GM23248 (cell line): ENCODE data around the gene FAM118A. TPM values are rescaled to one million over a fixed set of nuclear protein-coding genes. Genes with fewer than 3 reads are reported as not detected.
A peak's percentile ranks its signal among the peaks of the same experiment; 100 is the strongest.

Source experiments
- DNase-seq: peaks from one replicate; pipeline ENCODE4 v3.0.0-alpha.2; 2015
- H2AFZ ChIP-seq: fragments of 200-600 bp; sonication (generic); 2 replicates; pipeline ENCODE4 v1.6.1; 2016; ENCODE audit warnings: antibody characterized with exemption
- H3F3A ChIP-seq: fragments of 200-600 bp; sonication (generic); 2 replicates; pipeline ENCODE4 v1.6.1; 2016; ENCODE audit warnings: mild to moderate bottlenecking, antibody characterized with exemption, mixed run types; ENCODE audit not compliant: insufficient read depth
- H3K27ac ChIP-seq: fragments of 200-600 bp; sonication (generic); 2 replicates; pipeline ENCODE4 v1.5.1; 2016; ENCODE audit warnings: mild to moderate bottlenecking
- H3K27me3 ChIP-seq: fragments of 200-600 bp; sonication (generic); replicated peaks from 2 replicates; pipeline ENCODE4 v1.6.1; 2016; ENCODE audit warnings: mild to moderate bottlenecking; ENCODE audit not compliant: insufficient read depth
- H3K36me3 ChIP-seq: fragments of 200-600 bp; sonication (generic); 2 replicates; pipeline ENCODE4 v1.6.1; 2016; ENCODE audit warnings: low read depth, mild to moderate bottlenecking
- H3K4me1 ChIP-seq: fragments of 200-600 bp; sonication (generic); 2 replicates; pipeline ENCODE4 v1.6.1; 2016; ENCODE audit warnings: mild to moderate bottlenecking; ENCODE audit not compliant: insufficient read depth
- H3K4me2 ChIP-seq: fragments of 200-600 bp; sonication (generic); one replicate; pipeline ENCODE4 v1.6.1; 2016; ENCODE audit warnings: mild to moderate bottlenecking; ENCODE audit not compliant: unreplicated experiment
- H3K4me3 ChIP-seq: fragments of 200-600 bp; sonication (generic); 2 replicates; pipeline ENCODE4 v1.5.1; 2016; ENCODE audit warnings: mild to moderate bottlenecking
- H3K79me2 ChIP-seq: fragments of 200-600 bp; sonication (generic); 2 replicates; pipeline ENCODE4 v1.6.1; 2016; ENCODE audit warnings: mild to moderate bottlenecking; ENCODE audit not compliant: insufficient read depth
- H3K9ac ChIP-seq: fragments of 200-600 bp; sonication (generic); 2 replicates; pipeline ENCODE4 v1.6.1; 2016; ENCODE audit warnings: mild to moderate bottlenecking
- H3K9me2 ChIP-seq: fragments of 200-600 bp; sonication (generic); 2 replicates; pipeline ENCODE4 v1.6.1; 2016; ENCODE audit warnings: mixed run types, mild to moderate bottlenecking, moderate library complexity; ENCODE audit not compliant: insufficient read depth
- H3K9me3 ChIP-seq: fragments of 200-600 bp; sonication (generic); one replicate; pipeline ENCODE4 v1.6.1; 2017; ENCODE audit warnings: low read depth
- H4K20me1 ChIP-seq: fragments of 200-600 bp; sonication (generic); 2 replicates; pipeline ENCODE4 v1.6.0; 2016; ENCODE audit not compliant: insufficient read depth
- EZH2 ChIP-seq: fragments of 200-600 bp; sonication (generic); IDR thresholded peaks from 2 replicates; pipeline ENCODE4 v1.6.1; 2018; ENCODE audit warnings: antibody characterized with exemption, mild to moderate bottlenecking; ENCODE audit not compliant: insufficient read depth, poor library complexity, severe bottlenecking
- EZH2phosphoT487 ChIP-seq: fragments of 200-600 bp; sonication (generic); IDR thresholded peaks from 2 replicates; pipeline ENCODE4 v1.6.1; 2018; ENCODE audit warnings: antibody characterized with exemption, moderate library complexity, mild to moderate bottlenecking, low read depth; ENCODE audit not compliant: insufficient read depth
- WGBS, 2 experiments: methylation state at CpG; one replicate each; pipeline ENCODE4 v1.1.6; 2015 to 2017; ENCODE audit warnings: low lambda C conversion rate in 2 of 2, low coverage in 1 of 2; ENCODE audit errors: missing lambda C conversion rate in 2 of 2; 5-methylcytosine and 5-hydroxymethylcytosine counted together
- in situ Hi-C: fragments of 300-500 bp; cut with MboI; formaldehyde crosslinking; loops from 2 replicates; pipeline ENCODE4 v1.15.0; 2020
- polyA plus RNA-seq: library from polyadenylated mRNA; unstranded; fragments of >200 nt; fragmentation: Nextera tagmentation; extraction: Ambion mirVana; gene quantifications from 2 replicates; pipeline ENCODE4 v1.2.1, GENCODE V29; 2016
- total RNA-seq: library from RNA; depleted of rRNA; stranded (reverse); fragments of >200 nt; shearing (Covaris generic); gene quantifications from 2 replicates; pipeline ENCODE4 v1.2.3, GENCODE V29; 2014

Gene FAM118A
- total and polyA plus RNA-seq, 2 experiments from 2014 or later = 8.5 to 11.1 TPM

- H3K27me3 ChIP-seq = no peaks in the 10 kb centered on the region
- WGBS, 2 experiments = 4 to 10% methylated on average over 8 of the region's 8 CpGs
- H3K4me3 ChIP-seq = peak overlapping the region; percentile 47
- peaks cover 22% of the 10 kb centered on the region for H3F3A ChIP-seq
- peak overlapping the region; percentile 90 for H3K27ac ChIP-seq
- H3K9me2 ChIP-seq = no peaks in the 10 kb centered on the region
- TF ChIP-seq EZH2phosphoT487 (no peak), EZH2 (no peak)
- peaks cover 24% of the 10 kb centered on the region for H3K4me1 ChIP-seq
- peak overlapping the region; percentile 71 for H3K9ac ChIP-seq
- peak overlapping the region; percentile 73 for H3K4me2 ChIP-seq
- peaks cover 51% of the 10 kb centered on the region for H3K79me2 ChIP-seq
- no peaks in the 10 kb centered on the region for H4K20me1 ChIP-seq
- in situ Hi-C loops = no loop called here
- peak overlapping the region; percentile 80 for H2AFZ ChIP-seq
- no peaks in the 10 kb centered on the region for H3K9me3 ChIP-seq
- DNase-seq = peak; percentile 94
- no peaks in the 10 kb centered on the region for H3K36me3 ChIP-seq
Measured at GRCh38 chr22:45318168-45318557, 8.4 kb downstream of the FAM118A start.

GRCh38 chr22:45318558-45319323 is 9.0 kb downstream of the FAM118A start:
- Histone ChIP-seq H4K20me1 (no peaks in the 10 kb centered on the region), H3K9me3 (no peaks in the 10 kb centered on the region), H3K4me2 (peak overlapping the region; percentile 73), H3K9me2 (no peaks in the 10 kb centered on the region), H3K4me1 (peaks cover 24% of the 10 kb centered on the region), H3K79me2 (peaks cover 51% of the 10 kb centered on the region), H3F3A (peaks cover 22% of the 10 kb centered on the region), H3K27ac (peak overlapping the region; percentile 90), H3K9ac (peak overlapping the region; percentile 71), H3K27me3 (no peaks in the 10 kb centered on the region), H3K4me3 (peak overlapping the region; percentile 47), H2AFZ (peak overlapping the region; percentile 80), H3K36me3 (no peaks in the 10 kb centered on the region; the same call in 1 of the 2 replicates)
- no peak for DNase-seq
- in situ Hi-C loops = no loop called here
- WGBS, 2 experiments = 65 to 69% methylated on average over 12 of the region's 12 CpGs
- TF ChIP-seq EZH2phosphoT487 = no peak
- no peak for TF ChIP-seq EZH2

- peaks cover 24% of the 10 kb centered on the region for H3K4me1 ChIP-seq
- H3K4me2 ChIP-seq = no peak overlapping the region
- H3K4me3 ChIP-seq = no peak overlapping the region
- H3F3A ChIP-seq = peaks cover 22% of the 10 kb centered on the region
- peak overlapping the region; percentile 80 for H2AFZ ChIP-seq
- TF ChIP-seq EZH2phosphoT487 = no peak
- no peak for TF ChIP-seq EZH2
- H3K27me3 ChIP-seq = no peaks in the 10 kb centered on the region
- 29 to 42% methylated on average over 5 of the region's 5 CpGs for WGBS, 2 experiments
- peak; percentile 51 for DNase-seq
- no peaks in the 10 kb centered on the region for H3K9me3 ChIP-seq
- peaks cover 50% of the 10 kb centered on the region for H3K79me2 ChIP-seq
- H4K20me1 ChIP-seq = no peaks in the 10 kb centered on the region
- peak overlapping the region; percentile 90 for H3K27ac ChIP-seq
- no peaks in the 10 kb centered on the region; the same call in 1 of the 2 replicates for H3K36me3 ChIP-seq
- in situ Hi-C loops = no loop called here
- H3K9me2 ChIP-seq = no peaks in the 10 kb centered on the region
- peak overlapping the region; percentile 71 for H3K9ac ChIP-seq
Measured at GRCh38 chr22:45319324-45319685, 9.6 kb downstream of the FAM118A start.

DNA sequence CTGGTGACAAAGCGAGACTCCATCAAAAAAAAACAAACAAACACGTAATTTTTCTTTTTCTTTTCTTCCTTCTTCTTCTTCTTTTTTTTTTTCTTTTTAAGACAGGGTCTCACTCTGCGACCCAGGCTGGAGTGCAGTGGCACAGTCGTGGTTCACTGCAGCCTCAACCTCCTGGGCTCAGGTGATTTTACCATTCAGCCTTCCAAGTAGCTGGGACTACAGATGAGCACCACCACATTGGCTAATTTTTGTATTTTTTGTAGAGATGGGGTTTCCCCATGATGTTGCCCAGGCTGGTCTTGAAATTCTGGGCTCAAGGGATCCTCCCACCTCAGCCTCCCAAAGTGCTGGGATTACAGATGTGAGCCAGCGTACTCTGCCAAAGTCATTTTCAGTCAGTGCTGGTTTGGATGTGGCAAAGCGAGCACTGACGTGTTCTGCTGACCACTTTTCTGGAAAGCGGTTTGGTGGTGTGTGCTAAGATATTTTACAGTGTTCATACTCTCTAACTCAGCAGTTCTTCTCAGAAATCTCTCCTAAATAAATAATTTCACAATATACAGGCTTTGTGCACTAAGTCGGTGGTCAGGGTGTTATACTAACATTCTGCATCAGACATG is 10.7 kb downstream of the FAM118A start:
- no peak overlapping the region for H3K27ac ChIP-seq
- H3K36me3 ChIP-seq = no peaks in the 10 kb centered on the region; the same call in 1 of the 2 replicates
- DNase-seq = peak; percentile 58
- H3K4me3 ChIP-seq = no peak overlapping the region
- TF ChIP-seq EZH2 (no peak), EZH2phosphoT487 (no peak)
- peaks cover 22% of the 10 kb centered on the region for H3F3A ChIP-seq
- H3K9me3 ChIP-seq = no peaks in the 10 kb centered on the region
- no peak overlapping the region for H3K9ac ChIP-seq
- in situ Hi-C loops = no loop called here
- H3K79me2 ChIP-seq = peaks cover 39% of the 10 kb centered on the region
- no peaks in the 10 kb centered on the region for H4K20me1 ChIP-seq
- 55% methylated on average over 9 of the region's 9 CpGs for WGBS, 2 experiments
- H3K4me2 ChIP-seq = no peak overlapping the region
- H3K9me2 ChIP-seq = no peaks in the 10 kb centered on the region
- no peaks in the 10 kb centered on the region for H3K27me3 ChIP-seq
- H2AFZ ChIP-seq = no peak overlapping the region
- H3K4me1 ChIP-seq = peaks cover 24% of the 10 kb centered on the region
